Endothelial cell of umbilical vein (primary cell): ENCODE data around the gene SRSF1. TPM values are rescaled to one million over a fixed set of nuclear protein-coding genes. Genes with fewer than 3 reads are reported as not detected.

ENCODE experiments used
- BruUV-seq: library from RNA; stranded (reverse); fragments of 400-500 nt; replicated peaks from 2 replicates; lab custom pipeline; 2021; lab: Mats Ljungman, UMichigan
- CTCF ChIA-PET: fragments of 300-600, 350-600 bp; sonication (Branson Sonifier 250); formaldehyde crosslinking; loops from one replicate; lab custom pipeline; 2021; ENCODE audit warnings: antibody characterized with exemption, inconsistent platforms; lab: Charles Lee
- POLR2A ChIA-PET: fragments of 300-600, 350-600 bp; sonication (Branson Sonifier 250); formaldehyde crosslinking; loops from one replicate; lab custom pipeline; 2021; ENCODE audit warnings: antibody characterized with exemption, inconsistent platforms; lab: Charles Lee
- DNase-seq: peaks from one replicate; pipeline ENCODE4 v3.0.0-alpha.2; 2011; ENCODE audit warnings: low read depth, low spot score
- FAIRE-seq: peaks from 2 replicates; lab custom pipeline; 2011; peaks lifted over from hg19 to GRCh38; lab: Jason Lieb, UNC
- H2AFZ ChIP-seq: 2 replicates; pipeline ENCODE4 v1.6.0; 2012; ENCODE audit warnings: low read depth, low read length, control low read depth, inconsistent platforms
- H3K27ac ChIP-seq: 2 replicates; pipeline ENCODE4 v1.5.1; 2011; ENCODE audit warnings: low read depth, mild to moderate bottlenecking, control low read depth, low read length, moderate library complexity; ENCODE audit not compliant: insufficient read depth
- H3K27me3 ChIP-seq, 2 experiments: 2 replicates each; pipeline versions ENCODE4 v1.6.0 to v1.6.1; 2011; ENCODE audit warnings: low read length in 2 of 2, mixed read lengths in 1 of 2; ENCODE audit not compliant: control insufficient read depth in 2 of 2, insufficient read depth in 2 of 2
- H3K36me3 ChIP-seq, 2 experiments: 2 replicates in 1 of 2; 3 replicates in 1 of 2; pipeline ENCODE4 v1.5.1; 2011; ENCODE audit warnings: low read length in 2 of 2, mild to moderate bottlenecking in 1 of 2, moderate library complexity in 1 of 2; ENCODE audit not compliant: control insufficient read depth in 2 of 2, insufficient read depth in 2 of 2; ENCODE audit errors: extremely low read depth in 1 of 2
- H3K4me1 ChIP-seq: 3 replicates; pipeline ENCODE4 v1.5.1; 2011; ENCODE audit warnings: mild to moderate bottlenecking, low read length; ENCODE audit not compliant: control insufficient read depth, insufficient read depth; ENCODE audit errors: extremely low read depth
- H3K4me2 ChIP-seq: 2 replicates; pipeline ENCODE4 v1.6.1; 2011; ENCODE audit warnings: low read length, control low read depth, mixed read lengths; ENCODE audit not compliant: insufficient read depth
- H3K4me3 ChIP-seq, 3 experiments: fragments of 200-600 bp in 1 of 3; sonication (generic), shearing (Covaris generic) in 1 of 3; replicated peaks in 1 of 3; 2 replicates each; pipeline ENCODE4 v1.5.1; 2011 to 2016; ENCODE audit warnings: control low read depth in 3 of 3, low read length in 3 of 3, mild to moderate bottlenecking in 2 of 3, inconsistent platforms in 1 of 3, low read depth in 1 of 3, moderate library complexity in 1 of 3; ENCODE audit not compliant: insufficient read depth in 1 of 3
- H3K79me2 ChIP-seq: 2 replicates; pipeline ENCODE4 v1.6.0; 2012; ENCODE audit warnings: low read length, inconsistent platforms; ENCODE audit not compliant: control insufficient read depth, insufficient read depth
- H3K9ac ChIP-seq: replicated peaks from 2 replicates; pipeline ENCODE3; 2011; ENCODE audit warnings: low read length, control low read depth; ENCODE audit not compliant: insufficient read depth; ENCODE audit errors: extremely low read depth
- H3K9me1 ChIP-seq: replicated peaks from 3 replicates; pipeline ENCODE4 v1.6.0; 2011; ENCODE audit warnings: mild to moderate bottlenecking, low read length; ENCODE audit not compliant: control insufficient read depth, insufficient read depth; ENCODE audit errors: extremely low read depth
- H3K9me3 ChIP-seq: replicated peaks from 2 replicates; pipeline ENCODE4 v1.5.1; 2012; ENCODE audit warnings: low read length, inconsistent platforms; ENCODE audit not compliant: control insufficient read depth, insufficient read depth
- H4K20me1 ChIP-seq: replicated peaks from 2 replicates; pipeline ENCODE3; 2011; ENCODE audit warnings: mild to moderate bottlenecking, low read length; ENCODE audit not compliant: control insufficient read depth, insufficient read depth; ENCODE audit errors: extremely low read depth
- EZH2 ChIP-seq: IDR thresholded peaks from 2 replicates; pipeline ENCODE4 v1.6.1; 2012; ENCODE audit warnings: borderline replicate concordance, low read depth, mild to moderate bottlenecking, moderate library complexity, low read length, inconsistent platforms; ENCODE audit not compliant: severe bottlenecking
- FOS ChIP-seq: IDR thresholded peaks from 2 replicates; pipeline ENCODE4 v1.6.1; 2011; ENCODE audit warnings: mild to moderate bottlenecking, low read length, moderate library complexity, borderline replicate concordance; ENCODE audit not compliant: insufficient read depth
- GATA2 ChIP-seq: IDR thresholded peaks from 2 replicates; pipeline ENCODE4 v1.7.0; 2011; ENCODE audit warnings: low read depth, mild to moderate bottlenecking, moderate library complexity, mixed read lengths, low read length; ENCODE audit not compliant: insufficient read length, insufficient read depth
- JUN ChIP-seq: IDR thresholded peaks from 2 replicates; pipeline ENCODE4 v1.6.1; 2011; ENCODE audit warnings: borderline replicate concordance, low read depth; ENCODE audit not compliant: insufficient read length, insufficient read depth
- MYC ChIP-seq: IDR thresholded peaks from one replicate; pipeline ENCODE4 v1.6.1; 2011; ENCODE audit warnings: mild to moderate bottlenecking, low read depth, low read length
- POLR2A ChIP-seq: IDR thresholded peaks from 2 replicates; pipeline ENCODE4 v1.6.1; 2012; ENCODE audit warnings: low read depth, mild to moderate bottlenecking, control low read depth, low read length
- POLR2AphosphoS5 ChIP-seq: IDR thresholded peaks from 2 replicates; pipeline ENCODE4 v1.6.1; 2012; ENCODE audit warnings: low read depth, mild to moderate bottlenecking, control low read depth, low read length, moderate library complexity; ENCODE audit not compliant: insufficient read depth
- dilution Hi-C: fragments of 300-500 bp; cut with MboI; formaldehyde crosslinking; loops from one replicate; pipeline ENCODE4 v1.15.0; 2019; ENCODE audit warnings: low sequenced_read_pairs; ENCODE audit not compliant: extremely low pct_ligation_motif_present
- intact Hi-C: fragments of 100-400 bp; cut with micrococcal nuclease; formaldehyde crosslinking; loops from one replicate; pipeline ENCODE4 v1.10.0; 2022
- polyA plus RNA-seq, 4 experiments: library from polyadenylated mRNA; depleted of rRNA in 3 of 4; stranded (reverse) in 3 of 4; unstranded in 1 of 4; fragments of >200 nt; gene quantifications; 2 replicates each; pipeline versions ENCODE4 v1.2.1 to v1.2.3, GENCODE V29; 2011 to 2012; ENCODE audit warnings: missing spikeins in 1 of 4
- total RNA-seq: library from RNA; stranded (reverse); gene quantifications from 2 replicates; pipeline ENCODE4 v1.2.3, GENCODE V29; 2021
- TF ChIP-seq, protein P1 (sequence below): IDR thresholded peaks from 2 replicates; pipeline ENCODE4 v1.6.1; 2011; ENCODE audit not compliant: insufficient read depth, insufficient read length
- TF ChIP-seq, protein P2 (sequence below), 2 donors: IDR thresholded peaks; 1 replicate in 1 of 2; 2 replicates in 1 of 2; pipeline ENCODE4 v1.5.1; 2011; ENCODE audit warnings: low read length in 2 of 2, mild to moderate bottlenecking in 2 of 2, moderate library complexity in 2 of 2, control low read depth in 1 of 2, inconsistent platforms in 1 of 2, low read depth in 1 of 2; ENCODE audit not compliant: insufficient read depth in 1 of 2; ENCODE audit errors: extremely low read depth in 1 of 2

SRSF1 gene
- total and polyA plus RNA-seq, 2 donors (not counting 3 experiments of a cell fraction or from before 2014, with no cell fraction given) = 133 to 316 TPM

- no peaks in the 10 kb centered on the region for H3K27me3 ChIP-seq
- no peak for DNase-seq
- no peaks in the 10 kb centered on the region for H3K9me3 ChIP-seq
- no peaks in the 10 kb centered on the region for H3K9me1 ChIP-seq
- H3K27ac ChIP-seq = no peak overlapping the region
- intact Hi-C loops (no loop called here), dilution Hi-C loops (loop anchor here (25.0 kb wide), 1 partner anchor 128 kb away; the partner anchor contains the start of gene MRPS23)
- ChIA-PET POLR2A (interaction anchor here (0.7 to 2.9 kb wide), 3 partner anchors 11 to 132 kb away, joined by 3 to 13 read pairs (median 3); partner anchors contain the start of gene SRSF1), CTCF (interaction anchor here (0.7 to 15.8 kb wide), 10 partner anchors 10 to 157 kb away, joined by 3 to 584 read pairs (median 4); partner anchors contain the start of genes CUEDC1 and MRPS23)
- BruUV-seq = no TSS peak
- H3K79me2 ChIP-seq = peaks cover 25% of the 10 kb centered on the region
- H3K9ac ChIP-seq = no peak overlapping the region
- no peaks in the 10 kb centered on the region for H4K20me1 ChIP-seq
- peaks cover 54% of the 10 kb centered on the region for H3K4me1 ChIP-seq
- H3K4me2 ChIP-seq = no peak overlapping the region
- H2AFZ ChIP-seq = no peak overlapping the region
- no peak overlapping the region for H3K4me3 ChIP-seq
- no peak for TF ChIP-seq FOS
- no peak for TF ChIP-seq GATA2
- no peak for TF ChIP-seq POLR2A
- TF ChIP-seq, protein P1, sequence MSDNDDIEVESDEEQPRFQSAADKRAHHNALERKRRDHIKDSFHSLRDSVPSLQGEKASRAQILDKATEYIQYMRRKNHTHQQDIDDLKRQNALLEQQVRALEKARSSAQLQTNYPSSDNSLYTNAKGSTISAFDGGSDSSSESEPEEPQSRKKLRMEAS = no peak
- TF ChIP-seq MYC = no peak
- no peak for TF ChIP-seq EZH2
- TF ChIP-seq, protein P2, sequence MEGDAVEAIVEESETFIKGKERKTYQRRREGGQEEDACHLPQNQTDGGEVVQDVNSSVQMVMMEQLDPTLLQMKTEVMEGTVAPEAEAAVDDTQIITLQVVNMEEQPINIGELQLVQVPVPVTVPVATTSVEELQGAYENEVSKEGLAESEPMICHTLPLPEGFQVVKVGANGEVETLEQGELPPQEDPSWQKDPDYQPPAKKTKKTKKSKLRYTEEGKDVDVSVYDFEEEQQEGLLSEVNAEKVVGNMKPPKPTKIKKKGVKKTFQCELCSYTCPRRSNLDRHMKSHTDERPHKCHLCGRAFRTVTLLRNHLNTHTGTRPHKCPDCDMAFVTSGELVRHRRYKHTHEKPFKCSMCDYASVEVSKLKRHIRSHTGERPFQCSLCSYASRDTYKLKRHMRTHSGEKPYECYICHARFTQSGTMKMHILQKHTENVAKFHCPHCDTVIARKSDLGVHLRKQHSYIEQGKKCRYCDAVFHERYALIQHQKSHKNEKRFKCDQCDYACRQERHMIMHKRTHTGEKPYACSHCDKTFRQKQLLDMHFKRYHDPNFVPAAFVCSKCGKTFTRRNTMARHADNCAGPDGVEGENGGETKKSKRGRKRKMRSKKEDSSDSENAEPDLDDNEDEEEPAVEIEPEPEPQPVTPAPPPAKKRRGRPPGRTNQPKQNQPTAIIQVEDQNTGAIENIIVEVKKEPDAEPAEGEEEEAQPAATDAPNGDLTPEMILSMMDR (IDR thresholded peaks at IDR 0.05; ENCODE audit: extremely low read depth in 1 of 2, insufficient read depth in 1 of 2, low read depth in 1 of 2, low read length in 2 of 2) = no peak
- no peak for TF ChIP-seq POLR2AphosphoS5
- no peak for TF ChIP-seq JUN
- no peak for FAIRE-seq
- H3K36me3 ChIP-seq = no peaks in the 10 kb centered on the region
Measured at GRCh38 chr17:57990037-57990436, 17.0 kb downstream of the SRSF1 start.
